ENCODE data around the gene USP28.
"Not testable (repeated sequence)": the region's sequence is repeated elsewhere in the genome, so short reads cannot be mapped to it uniquely, and the experiment has no call there.

USP28 gene

DNA sequence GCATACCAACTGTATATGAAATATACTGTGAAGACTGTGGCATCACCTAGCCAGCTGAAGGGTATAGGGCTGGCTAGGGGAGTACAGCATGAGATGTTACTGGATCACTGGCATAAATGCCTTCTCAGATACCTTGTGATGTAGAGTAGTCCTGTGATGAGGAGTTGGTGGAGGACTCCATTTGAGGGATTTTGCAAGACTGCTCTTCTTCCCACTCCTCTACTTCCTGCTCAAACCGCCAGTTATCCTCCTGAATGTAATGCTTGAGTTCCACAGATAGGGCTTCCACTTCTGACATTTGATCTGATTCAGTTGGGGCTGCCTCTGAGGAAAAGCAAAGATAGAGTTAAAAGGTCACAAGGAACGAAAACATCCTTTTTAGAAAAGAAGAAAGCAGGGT lies 66.4 kb downstream of the USP28 start:
- DNase-seq (ENCODE audit: low read depth): no peak
- H3K4me3 ChIP-seq (ENCODE audit: control insufficient read depth, low read depth, low read length): no peak overlapping the region
- TF ChIP-seq, protein P1, sequence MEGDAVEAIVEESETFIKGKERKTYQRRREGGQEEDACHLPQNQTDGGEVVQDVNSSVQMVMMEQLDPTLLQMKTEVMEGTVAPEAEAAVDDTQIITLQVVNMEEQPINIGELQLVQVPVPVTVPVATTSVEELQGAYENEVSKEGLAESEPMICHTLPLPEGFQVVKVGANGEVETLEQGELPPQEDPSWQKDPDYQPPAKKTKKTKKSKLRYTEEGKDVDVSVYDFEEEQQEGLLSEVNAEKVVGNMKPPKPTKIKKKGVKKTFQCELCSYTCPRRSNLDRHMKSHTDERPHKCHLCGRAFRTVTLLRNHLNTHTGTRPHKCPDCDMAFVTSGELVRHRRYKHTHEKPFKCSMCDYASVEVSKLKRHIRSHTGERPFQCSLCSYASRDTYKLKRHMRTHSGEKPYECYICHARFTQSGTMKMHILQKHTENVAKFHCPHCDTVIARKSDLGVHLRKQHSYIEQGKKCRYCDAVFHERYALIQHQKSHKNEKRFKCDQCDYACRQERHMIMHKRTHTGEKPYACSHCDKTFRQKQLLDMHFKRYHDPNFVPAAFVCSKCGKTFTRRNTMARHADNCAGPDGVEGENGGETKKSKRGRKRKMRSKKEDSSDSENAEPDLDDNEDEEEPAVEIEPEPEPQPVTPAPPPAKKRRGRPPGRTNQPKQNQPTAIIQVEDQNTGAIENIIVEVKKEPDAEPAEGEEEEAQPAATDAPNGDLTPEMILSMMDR (conservative IDR thresholded peaks at IDR 0.05; ENCODE audit: control insufficient read depth, insufficient read depth, low read depth, low read length): no peak

DNA sequence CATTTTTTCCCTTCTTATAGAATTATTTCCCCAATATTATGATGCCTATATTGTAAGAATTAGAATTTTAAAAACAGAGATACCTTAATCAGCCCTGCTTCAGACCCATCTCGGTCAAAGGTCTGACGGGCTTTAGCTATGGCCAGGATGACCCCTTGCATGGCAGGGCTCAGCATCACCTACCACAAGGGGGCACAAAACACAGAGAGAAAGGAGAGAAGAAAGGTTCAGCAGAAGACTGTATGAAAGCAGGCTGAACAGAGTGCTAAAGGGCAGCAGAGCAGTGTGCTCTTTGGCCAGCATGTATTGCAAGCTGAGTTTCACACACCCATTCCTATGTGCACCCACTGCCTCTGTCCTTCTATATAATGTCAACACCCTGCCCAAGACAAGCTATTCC lies 69.0 kb downstream of the USP28 start:
- peak; percentile 22 for DNase-seq (ENCODE audit: low read depth)
- no peak overlapping the region for H3K4me3 ChIP-seq (ENCODE audit: control insufficient read depth, low read depth, low read length)
- TF ChIP-seq, protein P1 (conservative IDR thresholded peaks at IDR 0.05; ENCODE audit: control insufficient read depth, insufficient read depth, low read depth, low read length): peak; percentile 52

DNA sequence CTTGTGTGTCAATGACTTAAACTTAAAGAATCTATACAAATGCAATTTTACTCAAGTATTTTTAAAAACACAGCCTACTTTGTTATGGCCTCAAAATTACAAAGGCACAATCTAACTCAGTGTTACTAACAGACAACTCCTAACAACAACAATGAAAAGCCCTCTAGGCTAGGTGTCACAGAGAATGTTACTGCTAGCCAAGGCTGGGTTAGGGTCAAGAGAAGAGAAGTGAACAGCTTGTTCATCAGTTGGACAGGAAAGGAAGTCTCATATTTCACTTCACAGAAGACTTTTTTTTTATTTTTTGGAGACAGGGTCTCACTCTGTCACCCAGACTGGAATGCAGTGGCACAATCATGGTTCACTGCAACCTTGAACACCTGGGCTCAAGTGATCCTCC lies 69.7 kb downstream of the USP28 start:
- TF ChIP-seq, protein P1 (conservative IDR thresholded peaks at IDR 0.05; ENCODE audit: control insufficient read depth, insufficient read depth, low read depth, low read length): no peak
- peak; percentile 6 for DNase-seq (ENCODE audit: low read depth)
- H3K4me3 ChIP-seq (ENCODE audit: control insufficient read depth, low read depth, low read length): no peak overlapping the region

DNA sequence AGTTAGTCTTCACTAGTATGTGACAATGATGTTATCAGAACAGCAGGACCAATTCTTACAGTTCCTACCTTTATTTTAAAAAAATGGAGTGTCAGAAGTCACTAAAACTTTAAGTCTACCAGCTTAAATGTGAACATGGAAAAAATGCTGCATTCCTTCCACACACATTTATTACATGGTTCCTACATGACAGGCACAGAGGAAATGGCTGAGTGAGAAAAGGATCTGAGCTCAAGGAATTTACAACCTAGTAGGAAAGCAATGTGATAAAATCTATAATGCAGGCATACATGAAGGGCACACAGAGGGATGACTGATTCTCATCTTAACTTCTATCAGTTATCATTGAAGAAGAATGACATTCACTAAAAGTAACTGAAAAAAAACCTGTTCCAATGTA lies 72.8 kb downstream of the USP28 start:
- no peak overlapping the region for H3K4me3 ChIP-seq (ENCODE audit: control insufficient read depth, low read depth, low read length)
- DNase-seq (ENCODE audit: low read depth): no peak
- TF ChIP-seq, protein P1 (conservative IDR thresholded peaks at IDR 0.05; ENCODE audit: control insufficient read depth, insufficient read depth, low read depth, low read length): no peak

DNA sequence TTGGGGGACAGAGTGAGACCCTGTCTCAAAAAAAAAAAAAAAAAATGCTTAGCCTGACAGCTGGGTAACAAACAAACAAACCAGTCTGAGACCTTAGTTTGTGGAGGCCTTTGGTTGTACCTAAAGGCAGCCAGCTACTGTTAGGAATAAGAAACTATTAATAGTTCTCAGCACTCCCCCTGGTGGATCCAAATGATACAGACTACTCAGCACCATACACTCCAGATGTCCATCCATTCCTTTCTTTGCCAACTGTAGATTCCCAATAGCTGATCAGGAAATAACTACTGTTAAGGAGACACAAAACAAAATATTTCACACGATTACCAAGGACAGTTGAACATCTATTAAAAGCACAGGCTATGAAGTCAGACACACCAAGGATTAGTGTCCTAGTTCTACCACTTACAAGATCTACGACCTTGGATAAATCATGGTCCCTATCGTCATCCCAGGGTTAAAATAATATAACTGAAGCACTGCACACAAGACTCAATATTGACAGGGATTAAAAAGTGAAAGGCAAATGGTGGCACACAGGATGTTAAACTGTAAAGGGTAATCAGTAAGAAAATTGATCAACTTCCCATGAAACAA lies 78.6 kb downstream of the USP28 start:
- DNase-seq (ENCODE audit: low read depth): peak; percentile 48
- H3K4me3 ChIP-seq (ENCODE audit: control insufficient read depth, low read depth, low read length): no peak overlapping the region
- TF ChIP-seq, protein P1 (conservative IDR thresholded peaks at IDR 0.05; ENCODE audit: control insufficient read depth, insufficient read depth, low read depth, low read length): peak; percentile 69

DNA sequence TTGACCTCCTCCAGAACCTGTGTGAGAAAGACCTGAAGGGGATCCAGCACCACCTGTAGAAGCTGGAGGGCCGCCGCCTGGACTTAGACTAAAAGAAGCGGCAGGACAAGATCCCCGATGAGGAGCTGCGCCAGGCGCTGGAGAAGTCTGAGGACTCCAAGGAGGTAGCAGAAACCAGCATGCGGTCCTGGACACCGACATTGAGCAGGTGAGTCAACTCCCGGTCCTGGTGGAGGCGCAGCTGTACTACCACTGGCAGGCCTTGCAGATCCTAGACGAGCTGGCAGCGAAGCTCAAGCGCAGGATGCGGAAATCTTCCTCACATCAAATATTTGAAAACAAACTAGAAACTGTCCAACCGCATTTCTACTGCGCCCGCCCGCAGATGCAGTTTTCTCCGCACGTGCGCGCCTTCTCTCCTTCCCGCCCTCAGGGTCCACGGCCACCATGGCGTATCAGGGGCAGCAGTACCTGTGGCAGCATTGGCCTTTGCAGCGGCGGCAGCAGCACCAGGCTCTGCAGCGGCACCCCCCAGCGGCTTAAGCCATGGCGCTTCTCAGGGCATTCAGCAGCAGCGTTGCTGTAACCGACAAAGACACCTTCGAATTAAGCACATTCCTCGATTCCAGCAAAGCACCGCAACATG lies 85.6 kb downstream of the USP28 start:
- DNase-seq (ENCODE audit: low read depth): no peak
- H3K4me3 ChIP-seq (ENCODE audit: control insufficient read depth, low read depth, low read length): no peak overlapping the region
- TF ChIP-seq, protein P1 (conservative IDR thresholded peaks at IDR 0.05; ENCODE audit: control insufficient read depth, insufficient read depth, low read depth, low read length): no peak

DNA sequence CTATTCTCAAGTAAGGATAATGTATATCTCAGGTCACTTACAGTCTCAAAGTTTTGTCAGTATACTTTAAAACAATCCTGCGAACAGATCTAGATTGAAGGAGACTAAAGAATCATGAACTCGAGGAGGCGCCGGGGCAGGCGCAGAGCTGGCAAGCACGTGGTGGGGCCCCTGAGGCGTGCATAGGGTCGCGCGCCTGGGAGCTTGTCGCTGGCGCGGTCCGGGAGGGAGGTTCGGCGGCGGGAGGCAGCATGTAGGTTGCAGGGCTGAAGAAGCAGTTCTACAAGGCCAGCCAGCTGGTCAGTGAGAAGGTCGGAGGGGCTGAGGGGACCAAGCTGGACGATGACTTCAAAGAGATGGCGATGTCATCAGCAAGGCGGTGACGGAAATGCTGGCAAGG lies 86.4 kb downstream of the USP28 start:
- H3K4me3 ChIP-seq (ENCODE audit: control insufficient read depth, low read depth, low read length); DNase-seq (ENCODE audit: low read depth): not testable (repeated sequence)

Data from fibroblast of mammary gland (primary cell).